Fibroblast of gingiva (primary cell): ENCODE measurements around the gene METAP1D.
A peak's percentile ranks its signal among the peaks of the same experiment; 100 is the strongest.
"Not testable (repeated sequence)": the region's sequence is repeated elsewhere in the genome, so short reads cannot be mapped to it uniquely, and the experiment has no call there.

ENCODE experiments used
- DNase-seq: peaks from one replicate; pipeline ENCODE4 v3.0.0-alpha.2; 2011; ENCODE audit warnings: low read depth

METAP1D gene

DNA sequence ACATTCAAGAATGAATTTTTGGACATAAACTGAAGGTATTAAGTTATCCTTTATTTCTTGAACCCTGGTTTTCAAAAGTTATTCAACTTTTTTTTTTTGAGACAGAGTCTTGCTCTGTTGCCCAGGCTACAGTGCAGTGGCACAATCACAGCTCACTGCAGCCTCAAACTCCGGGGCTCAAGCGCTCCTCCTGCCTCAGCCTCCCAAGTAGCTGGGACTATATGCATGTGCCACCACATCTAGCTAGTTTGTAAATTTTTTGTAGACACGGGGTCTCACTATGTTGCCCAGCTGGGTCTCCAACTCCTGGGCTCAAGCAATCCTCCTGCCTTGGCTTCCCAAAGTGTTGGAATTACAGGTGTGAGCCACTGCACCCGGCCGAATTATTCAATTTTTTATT is 2.7 kb upstream of the METAP1D start:
- DNase-seq: not testable (repeated sequence)

DNA sequence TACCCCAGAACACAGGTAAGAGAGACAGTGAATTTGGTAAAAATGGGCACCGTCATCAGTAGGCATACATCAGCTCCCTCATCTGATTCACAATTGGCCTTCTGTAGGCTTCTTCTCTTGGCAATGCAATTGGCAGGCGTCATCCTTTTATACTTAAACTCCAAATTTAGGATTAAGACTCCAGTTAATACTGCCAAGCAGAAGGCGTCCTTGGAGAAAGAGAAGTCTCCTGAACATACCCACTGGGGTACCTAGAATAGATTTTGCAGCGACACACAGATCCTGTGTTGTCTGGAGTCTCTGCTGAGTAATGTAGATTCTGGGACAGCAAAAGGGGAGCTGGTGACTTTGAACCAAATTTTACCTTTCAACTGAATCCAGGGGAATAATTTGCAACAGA is 592 bp upstream of the METAP1D start:
- no peak for DNase-seq

DNA sequence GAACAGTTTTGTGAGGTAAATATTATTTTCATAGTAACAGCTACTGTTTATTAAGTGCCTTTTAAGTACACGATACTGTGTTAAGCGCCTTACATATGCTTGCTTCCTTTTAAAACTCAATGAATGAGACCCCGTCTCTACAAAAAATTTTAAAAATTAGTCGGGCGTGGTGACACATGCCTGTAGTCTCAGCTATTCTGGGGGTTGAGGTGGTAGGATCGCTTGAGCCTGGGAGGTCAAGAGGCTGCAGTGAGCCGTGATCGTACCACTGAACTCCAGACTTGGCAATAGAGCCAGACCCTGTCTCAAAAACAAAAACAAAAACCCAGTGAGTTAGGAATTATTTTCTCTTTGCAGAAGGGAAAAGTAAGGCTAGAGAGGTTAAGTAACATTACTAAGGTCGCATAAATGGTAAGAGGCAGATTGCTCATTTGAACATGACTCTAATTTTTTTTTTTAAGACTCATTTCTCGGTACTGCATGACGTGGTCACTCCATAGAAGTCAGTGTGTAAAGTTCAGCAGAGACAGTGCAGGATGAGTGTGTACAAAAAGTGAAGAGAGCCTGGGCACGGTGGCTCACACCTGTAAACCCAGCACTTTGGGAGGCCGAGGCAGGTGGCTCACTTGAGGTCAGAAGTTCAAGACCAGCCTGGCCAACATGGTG is 1.1 kb downstream of the METAP1D start:
- no peak for DNase-seq

DNA sequence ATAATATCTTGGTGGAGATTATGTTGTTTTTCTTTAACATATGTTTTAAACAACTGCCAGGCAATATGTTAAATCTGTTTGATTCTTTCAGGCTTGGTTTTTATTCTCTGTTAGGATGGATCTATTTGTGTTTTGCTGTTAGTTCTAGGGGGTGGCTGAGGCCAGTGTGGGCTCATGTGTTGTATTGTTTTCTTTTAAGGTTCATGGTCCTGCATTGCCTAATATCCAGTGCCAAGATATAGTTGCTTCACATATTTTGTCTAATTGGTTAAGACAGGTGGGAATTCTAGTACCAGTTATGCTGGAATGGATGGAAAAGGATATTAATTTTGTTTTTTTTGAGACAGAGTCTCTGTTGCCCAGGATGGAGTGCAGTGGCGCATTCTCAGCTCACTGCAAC is 7.6 kb downstream of the METAP1D start:
- no peak for DNase-seq

DNA sequence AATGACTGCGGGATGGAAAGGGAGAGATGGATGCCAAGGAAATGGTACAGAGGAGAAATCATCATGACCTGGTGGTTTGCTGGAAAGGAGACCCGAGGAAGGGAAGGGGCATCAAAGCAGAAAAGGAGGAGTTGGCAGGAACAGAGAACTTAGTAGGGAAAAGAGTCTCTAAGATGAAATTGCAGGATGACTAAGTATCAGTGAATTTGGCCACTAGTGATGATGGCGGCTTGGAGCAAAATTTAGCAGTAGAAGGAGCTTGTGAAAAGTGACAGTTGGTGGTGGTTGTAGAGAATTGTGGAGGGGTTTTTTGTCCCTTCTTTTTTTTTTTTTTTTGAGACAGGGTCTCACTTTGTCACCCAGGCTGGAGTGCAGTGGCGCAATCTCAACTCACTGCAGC is 10.1 kb downstream of the METAP1D start:
- DNase-seq: no peak

DNA sequence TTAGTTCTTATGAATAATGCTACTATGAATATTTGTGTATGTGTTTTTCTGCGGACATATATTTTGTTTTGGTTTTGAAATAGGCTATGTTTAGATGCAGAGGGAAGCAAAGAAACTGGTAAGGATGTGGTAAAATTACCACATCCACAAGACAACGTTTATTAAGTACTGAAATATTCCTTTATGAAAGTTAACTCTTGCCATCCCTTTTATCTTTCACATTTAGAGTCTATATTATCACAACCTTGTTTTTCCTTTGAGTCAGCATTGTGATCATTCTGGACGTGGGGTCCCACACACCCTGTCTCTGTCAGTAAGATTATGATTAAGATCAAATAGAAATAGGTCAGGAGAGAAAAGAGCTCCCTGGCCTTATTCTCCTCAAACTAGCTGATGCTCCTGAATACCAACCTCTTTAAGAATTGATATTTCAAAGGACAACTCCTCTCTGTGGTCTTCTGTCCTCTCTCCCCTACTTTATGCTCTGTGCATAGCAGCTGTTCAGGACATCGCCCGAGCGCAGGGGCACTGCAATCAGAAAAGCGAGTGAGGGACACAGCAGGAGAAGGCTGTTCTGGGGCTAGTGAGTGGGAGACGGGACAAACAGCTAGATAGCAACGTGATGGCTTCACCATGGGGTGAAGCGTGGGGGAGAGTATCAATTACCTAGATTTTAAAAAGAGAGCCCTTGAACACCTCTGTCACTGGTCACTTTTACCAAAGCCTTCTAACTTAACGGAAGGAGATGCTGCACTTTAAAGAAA is 12.2 kb downstream of the METAP1D start:
- no peak for DNase-seq

DNA sequence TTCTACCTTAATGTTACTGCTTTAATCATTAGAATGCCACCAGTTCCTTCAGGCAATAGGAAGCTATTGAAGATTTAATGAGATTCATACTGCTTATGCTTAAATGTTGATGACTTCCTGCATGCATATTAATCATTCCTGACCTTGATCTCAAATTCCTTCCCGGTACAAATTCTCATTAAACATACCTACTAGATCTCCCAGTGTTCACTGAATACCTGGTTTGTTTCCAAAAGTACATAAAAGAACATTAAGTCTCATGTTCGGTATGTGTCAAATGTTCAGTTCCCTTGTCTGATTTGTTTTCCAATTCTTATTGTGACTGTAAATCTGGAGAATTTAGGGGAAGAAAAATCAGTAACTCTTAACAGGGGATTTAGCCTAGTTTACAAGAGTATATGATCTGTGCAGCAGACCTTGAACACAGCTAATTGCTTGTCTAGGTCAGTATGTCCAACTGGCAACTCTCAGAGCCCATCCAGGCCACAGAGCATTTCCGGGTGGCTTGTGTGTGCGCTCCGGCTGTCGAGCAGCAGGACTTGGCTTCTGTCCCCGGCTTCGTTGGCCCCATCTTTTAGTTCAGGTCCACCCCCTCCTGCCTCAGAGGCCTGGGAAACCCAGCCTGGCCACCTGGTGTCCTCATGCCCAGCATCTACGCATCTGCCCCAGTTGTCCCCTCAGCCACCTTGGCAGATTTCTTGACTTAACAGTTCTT is 13.1 kb downstream of the METAP1D start:
- DNase-seq: peak; percentile 32

DNA sequence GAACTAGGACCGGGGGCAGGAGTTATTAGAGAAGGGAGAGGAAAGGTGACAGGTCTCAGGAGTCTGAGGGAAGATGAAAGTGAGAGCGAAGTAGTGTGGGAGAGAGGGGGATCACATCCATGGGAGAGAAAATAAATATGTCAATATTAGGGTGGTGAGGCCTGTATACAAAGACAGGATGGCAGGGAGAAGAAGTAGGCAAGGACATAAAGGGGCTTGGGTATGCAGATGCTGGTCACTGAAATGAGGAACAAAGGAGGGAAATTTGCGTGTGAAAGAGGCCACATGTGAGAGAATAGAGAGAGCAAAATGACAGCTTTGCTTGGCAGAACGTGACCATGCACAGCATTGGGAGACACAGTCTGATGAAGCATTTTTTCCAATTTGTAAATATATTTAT is 13.6 kb downstream of the METAP1D start:
- no peak for DNase-seq

DNA sequence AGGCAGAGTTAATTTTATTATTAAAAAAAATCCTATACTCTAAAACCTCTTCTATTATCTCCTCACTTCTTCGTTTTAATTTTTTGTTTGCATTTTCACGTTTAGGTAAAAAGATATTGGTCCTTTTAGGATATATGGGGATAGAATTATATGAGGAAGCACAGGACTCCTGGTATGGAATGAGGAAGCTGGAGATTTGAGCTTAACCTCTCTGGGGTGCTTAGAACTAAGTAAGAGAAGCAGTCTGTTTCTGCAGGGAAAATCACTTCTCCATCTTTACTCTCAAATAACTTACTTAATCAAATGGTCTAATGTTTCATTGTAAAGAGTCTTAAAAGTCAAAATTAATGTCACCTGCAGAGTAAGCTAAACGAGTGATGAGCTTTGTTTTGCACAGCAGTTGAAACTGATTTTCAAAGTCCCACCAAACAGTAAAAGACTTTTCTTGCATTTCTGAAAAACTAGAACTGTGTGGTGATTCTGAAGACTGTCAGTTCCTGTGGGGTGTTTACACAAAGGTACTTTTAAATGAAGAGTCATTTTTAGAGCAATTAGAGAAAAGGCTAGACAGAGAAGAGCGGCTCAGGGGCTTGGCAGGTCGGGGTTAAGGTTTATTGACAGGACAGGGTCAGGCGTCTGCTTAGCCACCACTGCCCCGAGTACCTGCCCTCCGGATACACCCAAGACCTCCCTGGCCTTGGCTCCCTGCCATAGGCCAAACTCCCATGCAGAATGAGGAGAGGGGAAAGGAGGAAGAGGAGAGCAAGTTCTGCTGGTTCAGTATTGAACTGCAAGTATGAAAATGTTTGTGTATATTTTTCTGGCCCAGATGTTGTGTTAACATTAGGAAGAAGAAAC is 21.6 kb downstream of the METAP1D start:
- DNase-seq: no peak

DNA sequence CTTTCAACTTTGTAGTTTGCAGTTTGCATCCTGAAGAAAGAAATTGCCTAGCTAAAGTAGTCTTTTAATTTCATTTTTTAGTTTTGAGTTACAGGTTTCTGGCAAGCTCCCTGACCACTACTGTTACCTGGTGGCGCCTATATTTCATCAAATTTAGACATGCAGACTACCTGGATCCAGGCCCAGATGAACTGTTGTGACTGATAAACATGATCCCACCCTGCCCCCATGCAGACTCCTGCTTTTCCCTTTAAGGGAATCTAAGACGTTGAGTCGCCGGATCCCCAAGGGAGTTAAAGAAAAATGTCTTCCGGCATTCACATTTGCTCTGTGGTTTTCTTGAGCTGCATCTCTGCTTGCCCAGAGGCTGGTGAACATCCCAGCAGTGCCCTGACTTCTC is 22.2 kb downstream of the METAP1D start:
- DNase-seq: peak; percentile 74

DNA sequence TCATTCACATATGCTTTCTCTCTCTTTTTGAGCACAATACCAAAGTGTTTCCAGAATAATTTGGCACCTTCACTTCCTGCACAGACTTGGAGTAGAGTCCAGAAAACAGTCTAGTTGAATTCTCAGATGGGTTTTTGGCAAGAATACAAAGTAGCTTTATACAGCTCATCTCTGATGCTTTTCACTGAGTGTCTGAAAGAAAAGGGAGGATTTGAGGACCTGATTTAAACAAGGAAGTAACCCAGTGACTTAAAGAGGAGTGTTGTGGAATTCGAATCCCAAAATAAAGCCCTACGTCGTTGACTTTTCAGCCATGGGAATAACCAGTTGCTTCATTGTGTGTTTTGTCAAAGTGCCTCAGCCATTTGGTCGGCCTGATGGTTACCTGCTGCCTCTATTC is 31.8 kb downstream of the METAP1D start:
- DNase-seq: no peak

DNA sequence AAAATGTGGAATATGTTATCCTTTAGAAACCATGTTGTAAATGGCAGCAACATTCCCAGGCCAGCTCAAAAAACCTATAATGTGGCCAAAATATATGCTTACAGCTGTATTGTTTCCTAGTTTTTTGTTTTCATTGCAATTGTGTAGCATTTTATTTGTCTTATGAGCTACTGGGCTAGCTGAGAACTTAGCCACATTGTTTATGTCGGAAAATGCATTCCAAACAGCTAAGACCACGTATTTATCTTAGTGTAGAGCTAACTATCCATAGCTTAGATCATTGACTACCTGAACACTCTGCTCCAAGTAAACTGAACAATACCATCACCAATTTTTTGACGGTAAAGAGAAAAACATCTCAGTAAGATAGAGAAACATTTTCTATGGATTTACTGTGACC is 38.4 kb downstream of the METAP1D start:
- DNase-seq: no peak

DNA sequence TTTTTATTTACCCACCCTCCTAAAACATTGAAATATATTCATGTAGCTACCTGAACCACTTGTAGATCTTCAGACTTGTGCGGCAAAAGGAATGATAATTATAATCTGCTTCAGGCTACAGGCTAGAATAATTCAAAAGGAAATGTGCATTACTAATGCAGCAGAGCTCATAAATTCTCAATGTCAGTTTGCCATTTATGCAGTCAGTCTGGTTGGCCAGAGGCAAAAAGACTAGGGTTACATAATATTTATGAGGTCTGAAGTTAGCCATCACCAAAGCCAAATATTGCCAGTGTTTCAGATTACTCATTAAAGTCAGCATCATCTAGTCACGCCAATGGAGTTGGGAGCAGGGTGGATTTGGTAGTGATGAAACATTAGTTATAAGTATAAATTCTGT is 38.9 kb downstream of the METAP1D start:
- peak; percentile 78 for DNase-seq

DNA sequence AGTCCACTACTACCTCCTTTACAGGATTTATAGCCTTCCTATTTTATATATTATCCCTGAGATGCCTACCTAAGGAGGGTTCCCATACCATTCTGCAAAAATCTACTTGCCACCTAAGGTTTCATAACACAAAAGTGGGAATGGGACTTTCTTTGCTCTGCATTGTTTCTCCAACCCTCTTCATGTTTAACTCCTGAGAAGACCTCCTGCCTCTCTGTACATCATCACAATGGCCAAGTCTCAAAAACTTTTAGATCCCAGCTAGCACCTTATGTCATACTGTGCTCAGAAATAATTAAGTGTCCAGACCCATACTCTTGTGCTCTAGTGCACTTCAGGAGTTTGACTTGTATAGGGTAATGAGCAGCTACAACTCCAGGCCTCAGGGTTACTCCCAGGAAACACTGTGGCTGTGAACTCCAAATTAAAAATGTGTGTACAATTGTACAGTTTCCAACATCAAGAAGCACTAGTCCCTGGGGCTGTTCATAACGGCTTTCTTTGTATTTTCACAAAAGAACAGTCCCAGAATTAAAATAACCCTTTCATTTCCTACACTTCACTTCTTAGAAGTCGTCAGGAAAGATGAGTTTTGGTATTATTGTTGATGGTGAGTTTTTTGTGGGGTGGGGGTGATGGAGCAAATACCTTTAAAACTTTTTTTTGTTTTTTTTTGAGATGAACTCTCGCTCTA is 39.4 kb downstream of the METAP1D start:
- DNase-seq: no peak

DNA sequence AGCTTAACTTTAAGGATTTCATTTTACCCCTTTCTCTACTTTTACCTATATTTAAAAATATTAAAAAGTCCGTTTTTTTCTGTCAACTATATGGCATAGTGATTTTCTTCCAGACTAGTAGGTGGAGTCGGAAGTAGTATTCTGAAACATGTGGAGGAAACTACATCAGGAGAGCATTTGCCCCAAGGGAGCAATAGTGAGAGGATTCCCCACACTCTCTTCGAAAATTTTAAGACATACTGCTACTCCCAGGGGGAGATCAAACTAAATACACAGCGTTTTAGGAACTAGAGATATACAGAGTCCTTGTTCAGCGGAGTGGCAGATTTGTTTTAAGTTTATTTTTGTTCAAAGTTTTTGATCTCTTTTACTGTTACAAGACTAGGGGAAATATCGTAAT is 40.6 kb downstream of the METAP1D start:
- DNase-seq: no peak

DNA sequence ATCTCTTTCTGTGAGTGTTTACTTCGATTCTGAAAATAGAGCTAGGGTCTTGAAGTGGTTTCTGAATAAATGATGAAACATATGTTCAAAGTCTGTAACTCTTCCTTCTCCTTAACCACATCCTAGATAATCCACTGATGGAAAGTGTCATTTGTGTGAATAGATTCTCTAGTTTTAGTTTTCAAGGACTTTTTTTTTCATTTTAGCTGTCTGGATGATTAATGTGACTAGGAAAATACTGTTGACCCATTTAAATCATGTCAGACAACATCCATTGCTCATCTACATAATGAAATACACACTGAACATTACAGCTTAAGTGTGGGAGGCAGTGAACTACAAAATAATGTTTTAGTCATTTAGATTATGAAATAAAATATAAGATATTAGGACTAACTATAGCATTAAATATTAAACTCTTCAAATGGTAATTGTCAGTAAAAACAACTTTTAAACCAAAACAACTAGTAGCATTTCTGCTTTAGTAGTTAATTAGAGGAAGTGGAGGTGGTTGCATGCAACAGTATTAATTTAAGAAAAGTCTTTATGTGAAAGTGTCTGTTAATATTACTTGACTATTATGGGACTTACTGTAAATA is 46.4 kb downstream of the METAP1D start:
- no peak for DNase-seq

DNA sequence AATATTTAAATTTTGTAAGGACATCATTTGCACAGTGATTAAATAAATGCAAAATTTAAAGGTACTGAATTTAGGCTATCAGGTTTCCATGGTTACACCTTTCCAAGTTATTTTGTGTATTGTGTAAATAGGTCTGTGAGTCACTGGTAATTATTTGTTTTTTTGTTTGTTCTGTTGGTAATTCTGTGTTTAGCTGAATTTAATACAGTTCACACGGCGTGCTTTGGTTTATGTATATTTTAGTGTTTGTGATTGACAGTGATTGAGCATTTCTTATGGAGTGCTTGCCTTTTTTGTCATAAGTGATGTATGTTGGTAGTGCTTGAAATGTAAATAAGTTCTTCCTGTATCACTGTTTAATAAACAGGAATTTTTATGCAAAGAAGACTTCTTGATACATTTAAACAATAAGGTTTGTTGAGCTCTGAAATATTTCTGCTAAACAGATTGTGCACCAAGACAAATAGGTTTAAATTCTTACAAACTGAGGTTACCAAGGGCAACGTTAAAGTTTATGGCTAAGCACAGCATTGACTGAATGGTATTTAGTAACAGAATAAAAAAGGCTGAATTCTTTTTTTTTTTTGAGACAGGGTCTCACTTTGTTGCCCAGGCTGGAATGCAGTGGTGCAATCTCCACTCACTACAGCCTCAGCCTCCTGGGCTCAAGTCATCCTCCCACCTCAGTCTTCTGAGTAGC is 47.3 kb downstream of the METAP1D start:
- DNase-seq: no peak

DNA sequence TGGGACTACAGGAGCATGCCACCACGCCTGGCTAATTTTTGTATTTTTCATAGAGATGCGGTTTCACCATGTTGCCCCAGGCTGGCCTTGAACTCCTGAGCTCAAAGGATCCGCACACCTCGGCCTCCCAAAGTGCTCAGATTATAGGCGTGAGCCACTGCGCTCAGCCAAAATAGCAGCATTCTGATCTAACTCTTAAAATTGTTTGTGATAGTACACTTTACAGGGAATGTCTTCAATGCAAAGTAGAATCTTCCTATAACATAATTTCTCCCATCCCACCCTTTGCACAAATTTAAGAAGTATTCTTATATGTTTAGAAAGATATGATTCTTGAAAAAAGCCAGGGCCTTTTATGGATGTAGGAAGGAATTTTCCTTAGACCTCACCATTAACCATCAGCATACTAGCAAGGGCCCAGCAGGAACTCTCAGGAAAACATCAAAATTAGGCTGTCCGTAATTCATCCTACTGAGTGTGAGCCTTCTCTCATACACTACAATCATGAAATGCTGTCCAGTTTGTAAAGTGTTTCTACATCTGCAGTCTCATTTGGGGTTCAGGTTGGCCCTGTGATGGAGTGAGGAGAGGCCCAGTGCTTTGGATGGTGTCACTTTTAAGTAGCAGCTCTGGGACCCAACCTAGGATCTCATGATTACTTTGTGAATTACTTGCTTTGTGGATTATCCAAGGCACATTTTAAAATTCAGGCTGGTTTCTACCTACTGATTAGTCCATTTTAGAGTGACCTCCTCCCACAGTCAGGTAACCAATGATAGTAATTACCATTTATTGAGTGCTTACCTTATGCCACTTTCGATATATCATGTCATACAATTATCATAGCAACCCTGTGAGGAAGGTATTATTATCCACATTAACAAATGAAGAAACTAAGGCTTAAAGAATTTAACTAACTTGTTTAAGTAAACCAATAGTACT is 48.1 kb downstream of the METAP1D start:
- DNase-seq: no peak
